Activated T-cell treated with anti-CD3 and anti-CD28 coated beads for 1 hour (primary cell): ENCODE data around the gene CPEB1.
"Not testable (repeated sequence)": the region's sequence is repeated elsewhere in the genome, so short reads cannot be mapped to it uniquely, and the experiment has no call there.

ENCODE experiments used
- DNase-seq: peaks from one replicate; pipeline ENCODE4 v3.0.0-alpha.2; 2020; ENCODE audit warnings: low read depth

The CPEB1 gene

DNA sequence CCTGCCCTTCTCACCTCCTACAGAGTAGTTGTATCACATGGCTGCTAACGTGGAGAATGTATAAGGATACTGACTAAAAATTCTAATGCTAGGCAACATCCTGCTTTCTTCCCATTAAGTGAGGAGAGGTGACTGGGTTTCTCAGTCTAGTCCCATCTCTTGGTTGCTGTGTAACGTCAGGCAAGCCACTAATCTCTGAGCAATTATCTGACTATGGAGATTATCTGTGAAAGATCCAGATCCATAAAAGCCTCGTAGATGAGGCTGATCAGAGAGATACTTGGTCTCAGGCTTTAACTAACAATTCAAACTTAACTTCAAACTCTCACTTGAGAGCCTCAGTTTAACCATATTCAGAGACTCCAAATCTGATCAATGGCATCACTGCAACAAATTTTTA is 102.2 kb downstream of the CPEB1 start:
- no peak for DNase-seq

GRCh38 chr15:82544431-82544830 is 102.7 kb downstream of the CPEB1 start:
- no peak for DNase-seq

DNA sequence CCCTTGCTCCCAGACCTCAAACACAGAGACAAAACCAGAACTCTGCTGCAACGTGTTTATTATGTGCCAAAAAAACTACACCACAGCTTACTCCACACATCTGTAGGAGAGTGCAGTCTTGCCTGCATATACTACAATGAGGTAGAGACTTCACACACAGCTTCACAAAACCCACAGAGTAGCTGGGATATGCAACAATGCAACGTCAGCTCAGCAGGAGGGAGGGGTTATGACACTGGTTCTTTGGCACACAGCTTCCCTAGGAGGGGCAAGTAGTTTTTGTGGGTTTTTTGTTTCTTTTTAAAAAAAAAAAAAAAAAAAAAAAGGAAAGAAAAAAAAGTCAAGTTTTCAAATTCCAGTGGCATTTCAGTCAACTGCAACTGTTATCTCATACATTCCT is 104.0 kb downstream of the CPEB1 start:
- no peak for DNase-seq

DNA sequence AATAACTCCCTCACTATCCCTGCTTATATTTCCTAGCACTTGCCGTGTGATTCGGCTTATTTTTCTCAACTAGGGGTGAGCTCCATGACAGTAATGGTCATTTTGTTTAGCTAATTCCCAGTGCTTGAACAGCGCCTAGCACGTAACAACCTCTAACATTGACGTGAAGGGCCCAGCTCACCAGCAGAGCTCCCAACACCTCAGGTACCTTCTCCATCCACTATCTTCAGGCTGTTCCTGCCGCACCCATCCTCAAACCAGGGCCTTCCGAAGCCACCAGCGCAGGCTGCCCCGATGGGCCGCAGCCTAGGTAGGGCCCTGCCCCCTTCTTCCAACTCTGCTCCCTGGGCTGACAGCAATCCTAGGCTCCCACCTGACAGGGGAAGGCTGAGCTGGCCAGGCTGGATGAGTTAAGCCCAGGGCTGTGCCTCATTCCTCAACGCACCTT is 106.2 kb downstream of the CPEB1 start:
- no peak for DNase-seq

- peak; percentile 99 for DNase-seq
Observed at GRCh38 chr15:82540055-82540983, 106.8 kb downstream of the CPEB1 start, which contains the start of gene RPS17. TSS of gene RPS17 (minus strand) at chr15:82540457. CDS start at chr15:82540428, 29 bp downstream.

DNA sequence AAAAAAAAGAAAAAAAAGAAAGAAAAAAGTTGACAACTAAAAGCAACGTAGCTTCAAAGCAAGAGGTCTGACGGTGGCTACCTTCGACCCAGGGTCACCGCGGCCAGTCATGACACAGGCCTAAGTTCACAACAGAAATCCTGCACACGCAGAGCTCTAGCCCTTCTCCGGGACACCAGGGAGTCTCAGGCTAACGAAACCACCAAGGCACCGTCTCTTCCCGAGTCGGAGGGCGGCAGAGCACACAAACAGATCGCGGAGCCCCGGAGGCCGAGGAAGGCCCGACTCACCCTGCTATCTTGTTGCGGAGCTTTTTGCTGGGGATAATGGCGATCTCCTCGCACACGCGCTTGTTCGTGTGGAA is 107.5 kb downstream of the CPEB1 start:
- no peak for DNase-seq

- no peak for DNase-seq
Observed at GRCh38 chr15:82538961-82539690, 108.0 kb downstream of the CPEB1 start.

- DNase-seq = no peak
Observed at GRCh38 chr15:82537351-82537908, 109.7 kb downstream of the CPEB1 start.

GRCh38 chr15:82536409-82537350 is 110.5 kb downstream of the CPEB1 start:
- no peak for DNase-seq

DNA sequence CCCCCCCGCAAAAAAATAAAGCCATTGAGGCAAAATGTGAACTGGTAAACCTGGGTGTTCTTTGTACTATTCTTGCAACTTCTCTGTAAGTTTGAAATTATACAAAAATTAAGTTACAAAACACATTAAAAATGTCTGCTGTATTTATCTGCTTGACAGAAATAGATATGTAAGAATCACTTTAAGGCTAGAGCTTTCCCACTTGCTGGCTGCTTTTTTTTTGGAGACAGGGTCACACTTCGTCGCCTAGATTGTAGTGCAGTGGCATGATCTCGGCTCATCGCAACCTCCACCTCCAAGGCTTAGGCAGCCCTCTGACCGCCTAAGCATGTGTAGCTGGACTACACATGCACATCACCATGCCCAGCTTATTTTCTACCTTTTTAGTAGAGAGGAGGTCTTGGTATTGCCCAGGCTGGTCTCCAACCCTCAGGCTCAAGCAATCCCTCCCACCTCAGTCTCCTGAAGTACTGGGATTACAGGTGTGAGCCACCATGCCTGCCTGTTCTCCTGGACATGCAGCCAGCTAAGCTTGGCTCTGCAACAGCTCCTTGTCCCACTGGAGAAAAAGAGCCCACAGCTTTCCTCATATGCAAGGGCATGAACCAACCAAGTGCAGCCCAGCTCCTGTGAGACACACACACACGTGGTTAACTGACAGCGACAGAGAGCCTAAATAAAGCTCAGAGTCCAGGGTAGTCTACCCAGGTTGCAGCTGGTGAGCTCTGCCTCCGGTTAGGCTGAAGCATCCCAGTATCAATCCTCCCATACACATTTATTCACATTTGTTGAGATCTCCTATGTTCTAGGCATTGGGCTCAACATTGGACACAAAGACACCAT is 111.4 kb downstream of the CPEB1 start:
- no peak for DNase-seq

GRCh38 chr15:82535151-82535550 is 112.0 kb downstream of the CPEB1 start:
- DNase-seq = not testable (repeated sequence)

DNA sequence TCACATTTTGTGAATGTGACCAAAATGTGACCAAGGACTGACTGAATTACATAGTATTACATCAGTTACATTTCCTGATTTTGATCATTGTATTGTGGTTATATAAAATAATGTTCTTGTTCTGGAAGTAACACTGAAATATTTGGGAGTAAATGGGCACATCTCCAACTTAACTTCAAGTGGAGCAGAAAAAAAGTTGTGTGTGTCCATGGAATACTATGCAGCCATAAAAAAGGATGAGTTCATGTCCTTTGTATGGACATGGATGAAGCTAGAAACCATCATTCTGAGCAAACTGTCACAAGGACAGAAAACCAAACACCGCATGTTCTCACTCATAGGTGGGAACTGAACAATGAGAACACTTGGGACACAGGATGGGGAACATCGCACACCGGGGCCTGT is 112.7 kb downstream of the CPEB1 start:
- not testable (repeated sequence) for DNase-seq

DNA sequence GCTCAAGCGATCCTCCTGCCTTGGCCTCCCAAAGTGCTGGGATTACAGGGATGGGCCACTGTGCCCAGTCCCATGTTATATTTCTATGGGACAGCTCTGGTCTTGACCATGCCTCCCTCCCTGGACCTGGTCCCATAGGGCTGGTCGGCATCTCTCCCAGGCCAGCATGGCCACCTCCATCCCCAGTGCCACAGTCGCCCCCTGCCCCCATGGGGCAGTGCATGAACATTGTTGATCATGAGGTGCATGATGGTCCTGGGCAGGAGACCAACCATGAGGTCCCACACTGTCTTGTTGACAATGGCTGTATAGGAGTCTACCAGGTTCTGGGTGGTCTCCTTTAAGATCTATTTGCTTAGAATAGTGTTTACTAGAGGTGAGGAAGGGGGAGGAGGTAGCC is 113.4 kb downstream of the CPEB1 start:
- DNase-seq = no peak

DNA sequence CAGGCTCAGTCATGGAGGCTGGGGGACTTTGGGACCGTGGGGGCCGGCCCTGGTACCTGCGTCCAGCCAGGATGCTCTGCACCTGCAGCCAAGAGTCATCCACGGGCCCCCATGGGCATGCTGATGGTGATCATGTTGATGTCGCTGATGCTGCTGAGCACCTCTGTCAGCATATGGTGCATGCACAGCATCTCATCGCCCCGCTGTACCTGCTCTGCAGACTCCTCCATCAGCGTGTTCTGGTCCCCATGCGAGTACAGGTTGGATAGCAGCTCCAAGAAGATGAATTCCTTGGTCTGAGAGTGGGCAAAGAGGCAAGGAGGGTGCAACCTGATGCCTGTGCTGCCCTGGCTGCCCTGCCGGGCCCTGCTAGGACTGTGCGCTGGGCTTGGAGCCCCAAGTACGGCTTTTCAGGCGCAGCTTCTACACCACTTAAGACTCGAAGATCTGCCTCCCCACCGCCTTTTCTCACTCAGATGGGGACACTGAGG is 114.1 kb downstream of the CPEB1 start:
- DNase-seq = no peak

DNA sequence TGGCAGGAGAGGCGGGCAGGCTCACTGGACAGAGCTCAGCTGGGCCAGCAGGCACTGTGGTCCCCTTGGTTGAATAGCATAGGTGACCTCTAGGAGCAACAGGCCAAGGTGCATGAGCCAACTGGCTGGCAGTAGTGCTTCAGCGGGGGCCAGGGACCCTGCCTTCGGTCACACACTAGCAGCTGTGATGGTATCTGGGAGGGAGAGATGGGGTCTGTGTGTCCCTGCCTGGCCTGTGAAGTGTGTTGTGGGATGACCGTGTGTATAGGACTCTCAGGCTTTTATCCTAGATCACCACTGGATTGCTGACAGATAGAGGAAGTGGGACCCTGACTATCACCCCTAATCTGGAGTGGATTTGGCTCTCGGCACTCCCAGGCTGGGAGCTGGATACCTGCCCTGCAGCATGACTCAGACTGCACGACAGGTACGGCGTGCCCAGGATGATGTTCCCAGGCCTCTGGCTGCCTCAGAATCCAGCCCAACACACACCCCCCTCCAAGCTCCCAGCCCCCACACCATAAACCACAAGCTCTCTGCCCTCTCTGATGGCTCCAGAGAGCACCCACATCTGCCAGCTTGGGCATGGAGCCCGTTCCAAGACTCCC is 114.7 kb downstream of the CPEB1 start:
- no peak for DNase-seq

DNA sequence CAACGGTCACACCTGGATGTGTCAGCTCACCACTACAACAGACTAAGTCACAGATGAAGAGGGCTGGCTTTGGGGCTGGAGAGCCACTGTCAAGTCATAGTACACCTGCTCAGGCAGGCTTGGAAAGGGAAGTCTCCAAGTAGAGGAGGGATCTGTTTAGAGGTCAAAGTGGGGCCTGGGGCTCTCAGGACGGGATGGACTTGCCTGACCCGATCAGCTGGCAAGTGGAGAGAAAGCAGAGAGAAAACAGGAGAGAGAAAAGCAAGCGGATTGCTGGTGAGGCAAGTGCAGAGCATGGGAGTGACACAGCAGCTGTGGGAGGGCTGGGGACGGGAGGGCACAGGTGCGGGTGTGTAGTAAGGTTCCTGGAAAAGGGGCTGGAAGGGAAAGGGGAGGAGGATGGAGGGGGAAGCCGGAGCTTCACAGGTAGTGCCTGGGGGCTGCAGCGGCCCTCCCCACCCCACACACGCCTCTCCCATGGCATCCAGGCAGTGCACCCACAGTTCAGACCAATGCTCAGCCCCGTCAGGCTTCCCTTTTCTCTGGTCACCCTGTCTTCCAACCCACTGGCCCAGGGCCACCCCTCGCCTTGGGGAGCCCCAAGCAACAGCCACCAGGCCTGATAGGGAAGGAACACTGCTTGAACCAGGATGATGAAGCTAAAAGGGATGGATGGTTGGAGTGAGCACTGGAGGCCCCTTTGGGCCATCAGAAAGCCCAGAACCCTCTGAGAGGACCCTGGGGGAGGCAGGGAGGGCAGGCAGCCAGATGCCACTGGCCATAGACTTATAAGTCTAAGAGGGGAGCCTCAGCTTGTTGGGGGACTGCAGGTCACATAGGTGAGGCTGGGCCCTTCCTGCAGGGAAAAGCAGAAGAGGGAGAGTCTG is 115.4 kb downstream of the CPEB1 start:
- DNase-seq = no peak

DNA sequence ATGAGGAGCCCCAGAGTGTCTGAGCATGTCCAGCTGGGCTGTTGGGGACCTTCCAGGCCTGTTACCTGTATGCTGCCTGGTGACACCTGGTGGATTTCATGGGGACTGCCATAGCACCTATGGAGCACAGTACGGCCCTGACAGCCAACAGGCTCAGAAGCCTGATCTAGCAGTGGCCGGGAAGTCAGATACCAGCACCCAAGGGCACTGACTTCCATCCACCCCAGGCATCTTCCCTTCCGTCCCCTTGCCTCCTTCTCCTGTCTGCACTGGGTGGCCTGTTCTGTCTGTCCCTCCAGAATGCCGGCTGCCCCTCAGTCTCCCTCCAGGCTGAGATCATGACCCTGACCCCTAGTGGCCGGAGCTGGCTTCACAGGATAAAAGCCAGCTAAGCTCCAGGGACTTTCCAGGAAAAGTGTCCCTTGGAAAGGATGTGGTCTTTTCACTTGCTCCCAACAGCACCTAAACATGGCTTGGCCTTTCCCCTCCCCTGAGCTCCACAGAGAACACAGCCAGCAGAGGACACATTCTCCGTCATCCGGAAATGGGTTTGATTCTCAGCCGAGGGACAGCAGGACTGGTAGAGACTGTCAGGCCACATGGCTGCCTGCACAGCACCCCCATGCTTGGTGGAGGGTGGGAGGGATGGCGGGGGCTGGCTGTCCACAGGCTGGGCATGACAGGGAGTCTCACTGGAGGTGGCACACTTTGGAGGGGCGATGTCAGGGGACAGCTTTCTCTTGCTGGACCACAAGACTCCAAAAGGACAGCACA is 116.4 kb downstream of the CPEB1 start:
- peak; percentile 49 for DNase-seq

DNA sequence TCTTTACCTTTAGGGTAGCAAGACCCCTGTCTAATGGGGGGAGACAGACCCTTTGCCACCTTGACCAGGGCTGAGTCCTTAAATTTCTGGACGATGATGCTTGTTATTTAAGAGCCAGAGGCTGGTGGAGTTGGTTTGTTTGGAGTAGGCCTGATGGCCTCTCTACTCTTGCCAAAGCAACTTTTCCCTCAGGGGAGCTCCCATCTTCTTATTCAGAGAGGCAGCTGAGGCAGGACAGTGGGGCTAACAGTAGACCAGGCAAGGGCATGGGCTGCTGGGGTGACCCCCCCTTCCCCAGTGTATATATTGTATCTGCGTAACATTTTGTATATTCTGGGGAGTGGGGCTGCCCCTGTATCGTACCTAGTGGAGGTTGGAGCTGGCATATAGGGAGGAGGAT is 117.2 kb downstream of the CPEB1 start:
- DNase-seq = no peak
